Measurements from ENCODE around the gene FLCN.

FLCN gene

GRCh38 chr17:17236295-17237025 lies 508 bp downstream of the FLCN start:
- peak overlapping the region; percentile 97 for H2AFZ ChIP-seq (ENCODE audit: low read depth, low read length, severe bottlenecking)
- peak overlapping the region; percentile 82; the same call in 1 of the 2 replicates for H3K27ac ChIP-seq (ENCODE audit: low read depth, low read length)
- H3F3A ChIP-seq (ENCODE audit: insufficient read depth): peaks cover 19% of the 10 kb centered on the region

GRCh38 chr17:17235212-17236174 lies 1.5 kb downstream of the FLCN start:
- Histone ChIP-seq H3K36me3 (ENCODE audit: low read length) (no peaks in the 10 kb centered on the region), H2AFZ (ENCODE audit: low read depth, low read length, severe bottlenecking) (no peak overlapping the region)

More at GRCh38 chr17:17236295-17237025, 508 bp downstream of the FLCN start:
- Histone ChIP-seq H3K9ac (ENCODE audit: low read length) (peak overlapping the region; percentile 92), H3K36me3 (ENCODE audit: low read length) (no peaks in the 10 kb centered on the region), H4K20me1 (ENCODE audit: low read depth, low read length) (no peaks in the 10 kb centered on the region), H3K9me2 (replicated peaks; ENCODE audit: insufficient read depth, low read length) (no peaks in the 10 kb centered on the region), H3K4me2 (ENCODE audit: low read depth, low read length, poor library complexity, severe bottlenecking) (peak overlapping the region; percentile 86), H3K4me3 (ENCODE audit: insufficient read depth, low read length, poor library complexity, severe bottlenecking) (peak overlapping the region; percentile 96), H3K27me3 (ENCODE audit: low read length) (no peaks in the 10 kb centered on the region), H3K9me3 (ENCODE audit: insufficient read depth, low read length) (no peaks in the 10 kb centered on the region), H3K79me2 (ENCODE audit: insufficient read depth, low read length) (peaks cover 18% of the 10 kb centered on the region)
- TF ChIP-seq CTCF (IDR thresholded peaks at IDR 0.05; ENCODE audit: insufficient read depth, low read length, poor library complexity, severe bottlenecking) (no peak), EZH2phosphoT487 (conservative IDR thresholded peaks at IDR 0.05; ENCODE audit: low read length) (no peak)

GRCh38 chr17:17232303-17232621 lies 4.7 kb downstream of the FLCN start:
- H3K36me3 ChIP-seq (ENCODE audit: low read length): no peaks in the 10 kb centered on the region
- no peak overlapping the region for H3K9ac ChIP-seq (ENCODE audit: low read length)
- H3K27ac ChIP-seq (ENCODE audit: low read depth, low read length): no peak overlapping the region
- TF ChIP-seq EZH2phosphoT487 (conservative IDR thresholded peaks at IDR 0.05; ENCODE audit: low read length) (no peak), CTCF (IDR thresholded peaks at IDR 0.05; ENCODE audit: insufficient read depth, low read length, poor library complexity, severe bottlenecking) (no peak)
- no peak overlapping the region for H2AFZ ChIP-seq (ENCODE audit: low read depth, low read length, severe bottlenecking)
- H3K4me3 ChIP-seq (ENCODE audit: insufficient read depth, low read length, poor library complexity, severe bottlenecking): no peak overlapping the region
- H3F3A ChIP-seq (ENCODE audit: insufficient read depth): no peaks in the 10 kb centered on the region
- H3K4me2 ChIP-seq (ENCODE audit: low read depth, low read length, poor library complexity, severe bottlenecking): no peak overlapping the region
- H3K9me2 ChIP-seq (replicated peaks; ENCODE audit: insufficient read depth, low read length): no peaks in the 10 kb centered on the region
- no peaks in the 10 kb centered on the region for H3K27me3 ChIP-seq (ENCODE audit: low read length)
- no peaks in the 10 kb centered on the region for H3K9me3 ChIP-seq (ENCODE audit: insufficient read depth, low read length)
- peaks cover 18% of the 10 kb centered on the region for H3K79me2 ChIP-seq (ENCODE audit: insufficient read depth, low read length)
- no peaks in the 10 kb centered on the region for H4K20me1 ChIP-seq (ENCODE audit: low read depth, low read length)

More at GRCh38 chr17:17235212-17236174, 1.5 kb downstream of the FLCN start:
- H4K20me1 ChIP-seq (ENCODE audit: low read depth, low read length): no peaks in the 10 kb centered on the region
- H3F3A ChIP-seq (ENCODE audit: insufficient read depth): peaks cover 19% of the 10 kb centered on the region
- H3K9me3 ChIP-seq (ENCODE audit: insufficient read depth, low read length): no peaks in the 10 kb centered on the region
- no peaks in the 10 kb centered on the region for H3K27me3 ChIP-seq (ENCODE audit: low read length)
- no peak overlapping the region for H3K27ac ChIP-seq (ENCODE audit: low read depth, low read length)
- TF ChIP-seq EZH2phosphoT487 (conservative IDR thresholded peaks at IDR 0.05; ENCODE audit: low read length) (no peak), CTCF (IDR thresholded peaks at IDR 0.05; ENCODE audit: insufficient read depth, low read length, poor library complexity, severe bottlenecking) (no peak)
- peak overlapping the region; percentile 96 for H3K4me3 ChIP-seq (ENCODE audit: insufficient read depth, low read length, poor library complexity, severe bottlenecking)
- peak overlapping the region; percentile 92 for H3K9ac ChIP-seq (ENCODE audit: low read length)
- peaks cover 18% of the 10 kb centered on the region for H3K79me2 ChIP-seq (ENCODE audit: insufficient read depth, low read length)
- H3K9me2 ChIP-seq (replicated peaks; ENCODE audit: insufficient read depth, low read length): no peaks in the 10 kb centered on the region
- H3K4me2 ChIP-seq (ENCODE audit: low read depth, low read length, poor library complexity, severe bottlenecking): peak overlapping the region; percentile 86
